Duodenal mucosa (tissue), 2 donors: Measurements from ENCODE around the gene B3GNT2.
"Not testable (repeated sequence)": the region's sequence is repeated elsewhere in the genome, so short reads cannot be mapped to it uniquely, and the experiment has no call there.

Experiments used
- H3K27ac ChIP-seq: one replicate; pipeline ENCODE4 v1.7.0; 2013; ENCODE audit warnings: low read depth, low read length
- H3K27me3 ChIP-seq, 2 donors: one replicate each; pipeline ENCODE4 v1.7.0; 2013; ENCODE audit warnings: low read length in 2 of 2, control low read depth in 1 of 2; ENCODE audit not compliant: insufficient read depth in 2 of 2, control insufficient read depth in 1 of 2
- H3K36me3 ChIP-seq, 2 donors: one replicate each; pipeline ENCODE4 v1.7.0; 2013; ENCODE audit warnings: low read length in 2 of 2, control low read depth in 1 of 2; ENCODE audit not compliant: insufficient read depth in 2 of 2, control insufficient read depth in 1 of 2
- H3K4me1 ChIP-seq, 2 donors: one replicate each; pipeline ENCODE4 v1.7.0; 2013; ENCODE audit warnings: low read length in 2 of 2, control low read depth in 1 of 2; ENCODE audit not compliant: insufficient read depth in 2 of 2, control insufficient read depth in 1 of 2
- H3K4me3 ChIP-seq, 2 donors: one replicate each; pipeline ENCODE4 v1.7.0; 2013; ENCODE audit warnings: low read length in 2 of 2, low read depth in 1 of 2
- H3K9ac ChIP-seq, 2 donors: one replicate each; pipeline ENCODE4 v1.7.0; 2013; ENCODE audit warnings: low read length in 2 of 2, low read depth in 1 of 2
- H3K9me3 ChIP-seq, 2 donors: one replicate each; pipeline ENCODE4 v1.7.0; 2013; ENCODE audit warnings: low read length in 2 of 2, control low read depth in 1 of 2; ENCODE audit not compliant: control insufficient read depth in 1 of 2

Gene B3GNT2

DNA sequence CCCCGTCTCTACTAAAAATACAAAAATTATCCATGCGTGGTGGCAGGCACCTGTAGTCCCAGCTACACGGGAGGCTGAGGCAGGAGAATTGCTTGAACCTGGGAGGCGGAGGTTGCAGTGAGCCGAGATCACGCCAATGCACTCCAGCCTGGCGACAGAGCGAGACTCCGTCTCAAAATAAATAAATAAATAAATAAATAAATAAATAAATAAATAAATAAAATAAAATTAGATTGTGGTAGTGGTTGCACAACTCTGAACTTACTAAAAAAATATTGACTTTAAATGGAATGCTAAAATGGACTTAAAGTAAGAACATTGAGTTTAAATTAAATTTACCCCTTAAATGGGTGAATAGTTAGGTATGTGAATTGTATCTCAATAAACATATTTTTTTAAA is 35.2 kb upstream of the B3GNT2 start:
- not testable (repeated sequence) for H3K36me3 ChIP-seq, H3K27ac ChIP-seq, H3K4me1 ChIP-seq, H3K27me3 ChIP-seq, H3K4me3 ChIP-seq, H3K9me3 ChIP-seq, H3K9ac ChIP-seq

GRCh38 chr2:62163106-62163831 is 32.6 kb upstream of the B3GNT2 start:
- H3K27ac ChIP-seq = no peak overlapping the region

DNA sequence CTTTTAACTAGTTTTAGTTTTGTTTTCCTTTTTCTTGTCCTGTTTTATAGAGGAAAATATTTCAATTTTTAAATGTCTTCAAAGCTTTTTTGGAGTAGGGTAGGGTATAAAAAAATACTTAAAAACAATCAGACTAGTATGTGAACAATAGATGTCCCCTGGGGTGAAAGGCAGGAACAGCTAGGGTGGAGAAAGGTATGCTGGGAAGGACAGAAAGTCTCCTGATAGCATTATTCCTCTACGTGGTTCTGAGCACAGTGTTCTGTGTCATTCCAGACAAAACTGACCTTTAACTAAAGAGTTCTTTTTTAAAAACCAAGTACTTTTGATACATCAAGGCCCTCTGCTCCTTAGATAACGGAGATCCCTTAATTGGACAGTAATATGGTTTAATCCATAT is 32.1 kb upstream of the B3GNT2 start:
- Histone ChIP-seq H3K9me3 (no peaks in the 10 kb centered on the region), H3K27me3 (no peaks in the 10 kb centered on the region), H3K27ac (no peak overlapping the region)

More at GRCh38 chr2:62163106-62163831, 32.6 kb upstream of the B3GNT2 start:
- Histone ChIP-seq H3K27me3 (no peaks in the 10 kb centered on the region), H3K36me3 (no peaks in the 10 kb centered on the region), H3K4me1 (no peaks in the 10 kb centered on the region), H3K4me3 (no peak overlapping the region), H3K9ac (no peak overlapping the region), H3K9me3 (no peaks in the 10 kb centered on the region)

DNA sequence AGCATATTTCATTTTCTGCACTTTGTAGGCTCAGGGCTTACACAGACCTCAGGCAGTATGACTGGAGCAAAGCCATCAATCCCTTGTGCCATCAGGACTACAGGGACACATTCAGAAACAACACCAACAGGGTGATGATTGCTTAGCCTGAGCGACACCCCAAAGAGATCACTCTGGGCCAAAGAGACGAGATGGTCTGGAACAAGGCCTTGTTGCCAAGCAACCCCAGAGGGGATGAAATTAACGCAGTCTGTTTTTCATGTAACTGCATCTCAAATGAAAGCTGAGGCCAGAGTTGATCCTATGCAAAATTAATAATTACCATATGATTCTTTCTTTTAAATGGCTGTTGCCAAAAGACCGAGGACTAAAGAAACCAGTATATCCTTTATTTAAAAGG is 20.2 kb upstream of the B3GNT2 start:
- Histone ChIP-seq H3K9ac (no peak overlapping the region), H3K27ac (no peak overlapping the region), H3K9me3 (no peaks in the 10 kb centered on the region), H3K4me1 (peaks cover 8 to 20% of the 10 kb centered on the region in 2 donors), H3K4me3 (no peak overlapping the region), H3K36me3 (no peaks in the 10 kb centered on the region), H3K27me3 (no peaks in the 10 kb centered on the region)

More for the DNA sequence above, 32.1 kb upstream of the B3GNT2 start:
- Histone ChIP-seq H3K36me3 (no peaks in the 10 kb centered on the region), H3K9ac (no peak overlapping the region), H3K4me1 (no peaks in the 10 kb centered on the region), H3K4me3 (no peak overlapping the region)

GRCh38 chr2:62176801-62177200 is 19.1 kb upstream of the B3GNT2 start:
- no peak overlapping the region for H3K4me3 ChIP-seq
- no peaks in the 10 kb centered on the region for H3K36me3 ChIP-seq
- no peak overlapping the region for H3K27ac ChIP-seq
- H3K9ac ChIP-seq = no peak overlapping the region
- H3K27me3 ChIP-seq = no peaks in the 10 kb centered on the region
- H3K9me3 ChIP-seq = no peaks in the 10 kb centered on the region
- H3K4me1 ChIP-seq = peaks cover 8 to 20% of the 10 kb centered on the region in 2 donors

DNA sequence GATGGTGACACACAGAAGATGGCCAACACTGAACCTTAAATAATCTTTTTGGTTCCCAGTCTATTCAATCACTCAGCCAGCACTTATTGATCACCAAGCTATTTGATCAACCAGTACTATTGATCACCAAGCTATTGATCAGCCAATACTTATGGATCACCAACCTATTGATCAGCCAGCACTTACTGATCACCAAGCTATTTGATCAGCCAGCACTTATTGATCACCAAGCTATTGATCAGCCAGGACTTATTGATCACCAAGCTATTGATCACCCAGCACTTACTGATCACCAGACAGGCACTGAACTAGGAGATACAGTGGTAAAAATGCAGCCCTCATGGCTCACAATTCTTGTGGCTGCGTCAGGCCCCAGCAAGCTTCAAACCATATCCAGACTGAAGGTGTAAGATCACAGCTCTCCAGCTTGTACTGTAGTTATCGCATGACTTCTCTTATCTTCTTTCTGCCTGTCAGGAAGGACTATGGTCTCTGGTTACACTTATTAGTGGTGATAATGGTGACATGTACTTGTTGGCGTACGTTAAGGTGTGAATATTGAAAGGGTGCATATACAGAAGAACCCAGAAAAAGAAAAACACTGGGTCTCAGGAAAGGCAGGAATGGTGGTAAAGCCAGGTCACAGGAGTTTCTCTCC is 18.4 kb upstream of the B3GNT2 start:
- H3K27ac ChIP-seq = no peak overlapping the region

DNA sequence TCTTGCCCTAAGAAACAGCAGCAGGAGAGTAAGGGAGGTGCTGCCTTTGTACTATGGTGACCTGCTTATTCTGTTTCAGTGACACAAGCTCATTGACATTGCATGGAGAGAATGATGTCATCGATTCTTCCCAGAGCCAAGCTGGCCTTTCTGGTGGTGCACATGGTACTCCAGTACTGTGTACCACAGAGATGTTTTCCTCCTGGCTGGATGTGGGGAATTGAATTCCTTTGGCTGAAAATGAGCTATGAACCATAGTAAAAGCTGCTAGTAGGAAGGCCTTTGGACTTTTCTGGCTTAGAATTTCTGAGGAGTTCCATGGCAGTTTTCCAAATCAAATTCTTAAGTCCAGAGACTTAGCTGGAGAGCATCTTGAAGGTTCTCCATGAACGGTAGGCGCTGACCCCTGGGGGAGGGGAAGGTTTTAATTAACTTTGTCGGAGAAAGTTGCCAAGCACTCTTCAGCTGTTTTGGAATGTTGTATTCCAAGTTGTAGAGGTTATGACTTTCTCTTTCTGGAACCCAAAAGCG is 17.1 kb upstream of the B3GNT2 start:
- Histone ChIP-seq H3K4me3 (no peak overlapping the region), H3K9ac (no peak overlapping the region), H3K36me3 (no peaks in the 10 kb centered on the region), H3K4me1 (peaks cover 8 to 20% of the 10 kb centered on the region in 2 donors), H3K27me3 (no peaks in the 10 kb centered on the region), H3K9me3 (no peaks in the 10 kb centered on the region), H3K27ac (no peak overlapping the region)

More for the DNA sequence above, 18.4 kb upstream of the B3GNT2 start:
- H3K4me3 ChIP-seq = no peak overlapping the region
- no peaks in the 10 kb centered on the region for H3K27me3 ChIP-seq
- peaks cover 8 to 20% of the 10 kb centered on the region in 2 donors for H3K4me1 ChIP-seq
- H3K9me3 ChIP-seq = no peaks in the 10 kb centered on the region
- H3K36me3 ChIP-seq = no peaks in the 10 kb centered on the region
- H3K9ac ChIP-seq = no peak overlapping the region

GRCh38 chr2:62180975-62181374 is 14.9 kb upstream of the B3GNT2 start:
- H3K4me3 ChIP-seq = no peak overlapping the region
- no peaks in the 10 kb centered on the region for H3K9me3 ChIP-seq
- H3K36me3 ChIP-seq = no peaks in the 10 kb centered on the region
- H3K27ac ChIP-seq = no peak overlapping the region
- H3K27me3 ChIP-seq = no peaks in the 10 kb centered on the region
- H3K9ac ChIP-seq = no peak overlapping the region
- H3K4me1 ChIP-seq = peaks cover 8 to 20% of the 10 kb centered on the region in 2 donors

DNA sequence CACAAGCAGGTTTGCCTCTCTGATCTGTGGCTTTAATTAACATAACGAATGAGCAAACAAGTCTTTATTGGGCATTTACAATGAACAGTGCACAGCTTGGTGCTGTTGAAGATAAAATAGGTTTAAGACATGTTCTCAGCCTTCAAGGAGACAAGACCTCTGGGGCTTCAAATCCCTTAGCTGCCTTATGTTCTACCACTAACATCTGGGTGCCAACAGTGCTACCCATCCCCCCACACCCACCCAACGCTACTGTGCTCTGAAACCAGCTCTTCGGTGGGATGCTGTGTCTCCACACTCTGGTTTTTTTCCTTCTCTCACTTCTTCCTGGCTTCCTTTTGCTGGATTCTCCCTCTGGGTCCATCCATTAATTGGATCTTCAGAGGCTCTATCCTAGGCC is 14.1 kb upstream of the B3GNT2 start:
- peaks cover 8 to 20% of the 10 kb centered on the region in 2 donors for H3K4me1 ChIP-seq
- H3K27ac ChIP-seq = no peak overlapping the region
- no peaks in the 10 kb centered on the region for H3K36me3 ChIP-seq
- no peaks in the 10 kb centered on the region for H3K9me3 ChIP-seq
- no peak overlapping the region for H3K4me3 ChIP-seq
- H3K9ac ChIP-seq = no peak overlapping the region
- H3K27me3 ChIP-seq = no peaks in the 10 kb centered on the region

- H3K9me3 ChIP-seq = no peaks in the 10 kb centered on the region
- no peak overlapping the region for H3K4me3 ChIP-seq
- H3K9ac ChIP-seq = no peak overlapping the region
- peaks cover 8 to 9% of the 10 kb centered on the region in 2 donors for H3K4me1 ChIP-seq
- H3K27ac ChIP-seq = no peak overlapping the region
- H3K27me3 ChIP-seq = no peaks in the 10 kb centered on the region
- H3K36me3 ChIP-seq = no peaks in the 10 kb centered on the region
These were observed 11.2 kb upstream of the B3GNT2 start for GRCh38 chr2:62184512-62185230.
